ENCODE data around the gene ELL2.

ELL2 gene

GRCh38 chr5:95946451-95946850 lies 15.2 kb downstream of the ELL2 start:
- TF ChIP-seq, protein P1, sequence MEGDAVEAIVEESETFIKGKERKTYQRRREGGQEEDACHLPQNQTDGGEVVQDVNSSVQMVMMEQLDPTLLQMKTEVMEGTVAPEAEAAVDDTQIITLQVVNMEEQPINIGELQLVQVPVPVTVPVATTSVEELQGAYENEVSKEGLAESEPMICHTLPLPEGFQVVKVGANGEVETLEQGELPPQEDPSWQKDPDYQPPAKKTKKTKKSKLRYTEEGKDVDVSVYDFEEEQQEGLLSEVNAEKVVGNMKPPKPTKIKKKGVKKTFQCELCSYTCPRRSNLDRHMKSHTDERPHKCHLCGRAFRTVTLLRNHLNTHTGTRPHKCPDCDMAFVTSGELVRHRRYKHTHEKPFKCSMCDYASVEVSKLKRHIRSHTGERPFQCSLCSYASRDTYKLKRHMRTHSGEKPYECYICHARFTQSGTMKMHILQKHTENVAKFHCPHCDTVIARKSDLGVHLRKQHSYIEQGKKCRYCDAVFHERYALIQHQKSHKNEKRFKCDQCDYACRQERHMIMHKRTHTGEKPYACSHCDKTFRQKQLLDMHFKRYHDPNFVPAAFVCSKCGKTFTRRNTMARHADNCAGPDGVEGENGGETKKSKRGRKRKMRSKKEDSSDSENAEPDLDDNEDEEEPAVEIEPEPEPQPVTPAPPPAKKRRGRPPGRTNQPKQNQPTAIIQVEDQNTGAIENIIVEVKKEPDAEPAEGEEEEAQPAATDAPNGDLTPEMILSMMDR (IDR thresholded peaks at IDR 0.05; ENCODE audit: control extremely low read depth, extremely low read depth, low read depth, missing control alignments), result no peak
- CTCF ChIA-PET, result interaction anchor here (0.8 to 2.6 kb wide), 7 partner anchors 8 to 389 kb away, joined by 3 to 18 read pairs (median 4); no protein-coding TSS in a partner anchor
- POLR2A ChIA-PET, result no interaction called here
- no peak for DNase-seq (ENCODE audit: extremely low spot score)

DNA sequence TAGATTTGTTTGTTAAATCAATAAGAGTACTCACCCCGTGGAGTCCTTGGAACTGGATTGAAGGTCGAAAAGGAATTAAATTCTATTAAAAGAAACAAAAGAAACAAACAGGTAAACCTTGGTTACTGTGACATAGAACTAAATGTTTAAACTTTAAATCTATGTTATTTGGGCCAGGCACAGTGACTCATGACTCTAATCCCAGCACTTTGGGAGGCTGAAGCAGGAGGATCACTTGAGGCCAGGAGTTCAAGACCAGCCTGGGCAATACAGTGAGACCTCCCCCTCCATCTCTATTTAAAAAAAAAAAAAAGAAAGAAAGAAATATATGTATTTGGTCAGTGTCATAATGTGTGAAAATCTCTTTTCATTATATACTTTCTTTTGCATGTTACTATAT lies 18.7 kb downstream of the ELL2 start:
- ChIA-PET POLR2A (no interaction called here), CTCF (interaction anchor here (1.1 to 6.1 kb wide), 3 partner anchors 8 to 22 kb away, joined by 3 to 37 read pairs (median 4); partner anchors contain the start of gene ELL2)
- TF ChIP-seq, protein P1 (IDR thresholded peaks at IDR 0.05; ENCODE audit: control extremely low read depth, extremely low read depth, low read depth, missing control alignments), result no peak
- no peak for DNase-seq (ENCODE audit: extremely low spot score)

- CTCF ChIA-PET, result interaction anchor here (1.1 to 6.1 kb wide), 3 partner anchors 14 to 22 kb away, joined by 4 to 37 read pairs (median 4); partner anchors contain the start of gene ELL2
Measured at GRCh38 chr5:95942414-95942813, 19.2 kb downstream of the ELL2 start.

DNA sequence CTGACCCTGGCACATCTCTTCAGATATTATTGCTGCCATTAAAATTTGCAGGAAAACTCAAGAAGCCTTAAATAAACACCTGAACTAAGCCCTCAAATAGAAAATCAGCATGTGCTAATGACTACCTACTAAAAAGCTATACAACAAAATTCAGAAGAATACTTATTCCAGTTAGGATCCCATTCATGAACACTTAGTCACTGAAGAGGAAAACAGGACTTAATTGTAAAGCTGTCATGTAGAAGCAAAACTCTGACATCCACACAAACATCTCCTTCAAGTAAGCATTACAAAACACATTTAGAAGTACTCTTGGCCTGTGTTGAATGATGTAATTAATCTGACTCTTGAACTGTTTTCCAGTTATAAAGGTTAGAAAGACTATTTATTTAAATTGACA lies 19.9 kb downstream of the ELL2 start:
- CTCF ChIA-PET, result interaction anchor here (1.1 to 6.1 kb wide), 5 partner anchors 8 to 23 kb away, joined by 4 to 37 read pairs (median 7); partner anchors contain the start of gene ELL2
- TF ChIP-seq, protein P1 (IDR thresholded peaks at IDR 0.05; ENCODE audit: control extremely low read depth, extremely low read depth, low read depth, missing control alignments), result no peak
- DNase-seq (ENCODE audit: extremely low spot score), result no peak
- POLR2A ChIA-PET, result no interaction called here

More at GRCh38 chr5:95942414-95942813, 19.2 kb downstream of the ELL2 start:
- TF ChIP-seq, protein P1 (IDR thresholded peaks at IDR 0.05; ENCODE audit: control extremely low read depth, extremely low read depth, low read depth, missing control alignments), result no peak
- DNase-seq (ENCODE audit: extremely low spot score), result no peak
- POLR2A ChIA-PET, result no interaction called here

DNA sequence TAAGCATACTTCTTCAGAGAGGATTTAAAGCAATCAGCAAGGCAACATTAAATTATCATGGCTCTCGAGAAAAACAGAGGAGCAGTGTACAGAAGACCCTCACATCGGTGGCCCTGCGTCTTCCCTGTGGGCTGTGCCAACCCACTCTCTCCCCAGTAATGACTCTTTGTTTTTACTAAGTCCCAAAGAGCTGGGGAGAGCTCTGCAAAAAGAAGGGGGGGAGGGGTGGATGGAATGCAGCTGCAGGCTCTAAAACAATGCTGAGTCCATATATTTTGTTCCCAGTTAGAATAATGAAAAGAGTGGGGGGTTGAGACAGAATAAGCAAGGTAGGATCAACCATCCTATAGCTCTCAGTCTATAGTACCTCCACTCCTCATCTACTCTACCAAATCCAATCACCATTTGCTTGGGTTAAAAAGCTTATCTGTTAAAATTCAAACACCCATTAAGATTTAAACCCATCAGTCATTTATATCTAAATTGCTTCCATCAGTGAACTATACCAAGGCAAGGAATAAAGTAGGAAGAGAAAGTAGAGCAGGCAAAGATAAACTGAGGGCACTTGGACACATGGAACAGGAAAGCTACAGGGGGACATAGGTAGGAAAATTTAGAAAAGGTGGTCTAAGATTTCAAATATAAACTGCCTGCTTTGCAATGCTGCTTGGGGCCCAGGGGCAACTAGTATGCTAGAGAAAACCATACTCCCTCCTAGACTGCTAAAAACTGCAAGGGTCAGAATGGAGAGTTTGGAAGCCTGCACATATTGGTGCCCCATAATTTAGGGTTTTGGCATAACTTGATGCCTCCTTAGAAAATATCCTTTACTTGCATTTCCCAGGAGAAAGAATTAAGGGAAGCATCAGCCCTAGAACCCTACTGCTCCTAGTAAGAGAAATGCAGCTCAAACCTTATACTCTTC lies 20.6 kb downstream of the ELL2 start:
- POLR2A ChIA-PET, result no interaction called here
- TF ChIP-seq, protein P1 (IDR thresholded peaks at IDR 0.05; ENCODE audit: control extremely low read depth, extremely low read depth, low read depth, missing control alignments), result no peak
- no peak for DNase-seq (ENCODE audit: extremely low spot score)
- CTCF ChIA-PET, result interaction anchor here (1.2 to 6.1 kb wide), 4 partner anchors 9 to 24 kb away, joined by 3 to 37 read pairs (median 8); partner anchors contain the start of gene ELL2

DNA sequence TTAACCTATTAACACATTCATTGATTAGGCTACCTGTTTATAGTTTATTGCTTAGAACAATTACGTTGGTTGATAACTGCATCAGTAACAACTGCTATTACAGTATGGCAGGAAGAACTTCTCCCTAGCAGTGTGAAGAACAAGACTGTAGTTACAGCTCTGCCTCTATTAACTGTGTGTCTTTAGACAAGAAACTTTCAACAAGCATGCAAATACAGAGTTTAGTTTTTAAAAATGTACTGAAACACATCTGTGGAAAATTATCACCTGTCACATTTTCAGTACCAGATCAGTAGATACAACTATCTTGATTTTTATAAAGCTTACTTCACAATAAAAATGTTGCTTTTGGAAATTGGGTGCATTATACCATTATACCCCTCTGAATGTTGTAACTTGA lies 22.2 kb downstream of the ELL2 start:
- TF ChIP-seq, protein P1 (IDR thresholded peaks at IDR 0.05; ENCODE audit: control extremely low read depth, extremely low read depth, low read depth, missing control alignments), result no peak
- DNase-seq (ENCODE audit: extremely low spot score), result no peak
- CTCF ChIA-PET, result interaction anchor here (6.1 kb wide), 1 partner anchor 20 kb away, joined by 37 read pairs; the partner anchor contains the start of gene ELL2
- POLR2A ChIA-PET, result no interaction called here

Data from GM10248 (cell line).